H1 (cell line): Measurements from ENCODE around the gene GRHL3. TPM values are rescaled to one million over a fixed set of nuclear protein-coding genes. Genes with fewer than 3 reads are reported as not detected.

Source experiments
- CHD7 ChIP-seq: fragments of 300-600 bp; sonication (generic); IDR thresholded peaks from 2 replicates; pipeline ENCODE4 v1.7.1; 2012; ENCODE audit warnings: low read length, moderate library complexity, mild to moderate bottlenecking, inconsistent platforms; ENCODE audit not compliant: insufficient replicate concordance
- polyA plus RNA-seq, 7 experiments: library from polyadenylated mRNA; depleted of rRNA in 3 of 7; stranded (reverse) in 5 of 7; unstranded in 2 of 7; fragments of >200 nt in 5 of 7; fragments of 200-250 nt in 2 of 7; gene quantifications; 1 replicate in 5 of 7; 2 replicates in 1 of 7; 4 replicates in 1 of 7; pipeline versions ENCODE4 v1.2.1 to v1.2.3, GENCODE V29; 2011 to 2013; ENCODE audit warnings: missing spikeins in 2 of 7, mixed read lengths in 2 of 7
- total RNA-seq: library from RNA; stranded (reverse); fragmentation: NEBNext Ultra II Directional; extraction: Animal tissue kit (Norgen Biotek cat#: 25700); gene quantifications from 2 replicates; pipeline ENCODE4 v1.2.1, GENCODE V29; 2021

The GRHL3 gene
- total and polyA plus RNA-seq, 2 of the 8 experiments (the other 6 are each of a cell fraction or from before 2014, with no cell fraction given), result 0.80 to 1.8 TPM

GRCh38 chr1:24369199-24369598, 50.0 kb downstream of the GRHL3 start (continued):
- no peak for TF ChIP-seq CHD7
